Fibroblast of gingiva (primary cell): ENCODE data around the gene ABCA7.

Source experiments
- DNase-seq: peaks from one replicate; pipeline ENCODE4 v3.0.0-alpha.2; 2011; ENCODE audit warnings: low read depth

Gene ABCA7

GRCh38 chr19:1055886-1056620 lies 16.1 kb downstream of the ABCA7 start:
- DNase-seq: no peak

GRCh38 chr19:1057176-1057855 lies 17.4 kb downstream of the ABCA7 start:
- DNase-seq: peak; percentile 73

GRCh38 chr19:1058112-1058511 lies 18.2 kb downstream of the ABCA7 start:
- no peak for DNase-seq

GRCh38 chr19:1060689-1061088 lies 20.8 kb downstream of the ABCA7 start:
- no peak for DNase-seq

- DNase-seq: no peak
Observed at GRCh38 chr19:1061987-1062386, 22.1 kb downstream of the ABCA7 start.

- no peak for DNase-seq
Observed at GRCh38 chr19:1062387-1063029, 22.6 kb downstream of the ABCA7 start.

- no peak for DNase-seq
Observed at GRCh38 chr19:1063030-1063908, 23.4 kb downstream of the ABCA7 start.

GRCh38 chr19:1063909-1064660 lies 24.2 kb downstream of the ABCA7 start:
- DNase-seq: no peak

- DNase-seq: peak; percentile 56
Observed at GRCh38 chr19:1064661-1065605, 25.0 kb downstream of the ABCA7 start.

GRCh38 chr19:1065606-1066109 lies 25.8 kb downstream of the ABCA7 start:
- no peak for DNase-seq

GRCh38 chr19:1066251-1066747 lies 26.4 kb downstream of the ABCA7 start:
- DNase-seq: no peak

- no peak for DNase-seq
Observed at GRCh38 chr19:1066748-1067340, 26.9 kb downstream of the ABCA7 start, which contains the start of gene ARHGAP45. Gene ARHGAP45 (plus strand): TSS chr19:1067167. CDS start chr19:1067406, 239 bp downstream.

- no peak for DNase-seq
Observed at GRCh38 chr19:1067341-1067957, 27.5 kb downstream of the ABCA7 start.

- DNase-seq: no peak
Observed at GRCh38 chr19:1068009-1069001, 28.4 kb downstream of the ABCA7 start.

GRCh38 chr19:1069009-1069779 lies 29.3 kb downstream of the ABCA7 start:
- peak; percentile 32 for DNase-seq

GRCh38 chr19:1070576-1070930 lies 30.6 kb downstream of the ABCA7 start:
- DNase-seq: no peak
